ENCODE measurements around the gene RPS15A.

Gene RPS15A

GRCh38 chr16:18803569-18804462 is 13.7 kb upstream of the RPS15A start:
- DNase-seq (ENCODE audit: extremely low read depth, low read depth) = no peak
- no peak for TF ChIP-seq CTCF (IDR thresholded peaks at IDR 0.05; ENCODE audit: low read depth, low read length)

GRCh38 chr16:18802767-18803343 is 12.7 kb upstream of the RPS15A start:
- no peak for DNase-seq (ENCODE audit: extremely low read depth, low read depth)
- no peak for TF ChIP-seq CTCF (IDR thresholded peaks at IDR 0.05; ENCODE audit: low read depth, low read length)

- peak; percentile 91 for TF ChIP-seq CTCF (IDR thresholded peaks at IDR 0.05; ENCODE audit: low read depth, low read length)
- DNase-seq (ENCODE audit: extremely low read depth, low read depth) = peak; percentile 99
Observed at GRCh38 chr16:18801145-18801972, 11.2 kb upstream of the RPS15A start, which contains the start of gene ARL6IP1. Gene ARL6IP1, minus strand, starts transcription at chr16:18801549. Its CDS starts 83 bp downstream, at chr16:18801466.

GRCh38 chr16:18800775-18801144 is 10.6 kb upstream of the RPS15A start:
- no peak for DNase-seq (ENCODE audit: extremely low read depth, low read depth)

GRCh38 chr16:18800293-18800692 is 10.2 kb upstream of the RPS15A start:
- DNase-seq (ENCODE audit: extremely low read depth, low read depth) = no peak
- TF ChIP-seq CTCF (IDR thresholded peaks at IDR 0.05; ENCODE audit: low read depth, low read length) = no peak

More at GRCh38 chr16:18800775-18801144, 10.6 kb upstream of the RPS15A start:
- no peak for TF ChIP-seq CTCF (IDR thresholded peaks at IDR 0.05; ENCODE audit: low read depth, low read length)

- TF ChIP-seq CTCF (IDR thresholded peaks at IDR 0.05; ENCODE audit: low read depth, low read length) = no peak
- no peak for DNase-seq (ENCODE audit: extremely low read depth, low read depth)
Observed at GRCh38 chr16:18799500-18799899, 9.4 kb upstream of the RPS15A start.
